GM23338 (cell line): ENCODE data around the gene UBC. TPM values are rescaled to one million over a fixed set of nuclear protein-coding genes. Genes with fewer than 3 reads are reported as not detected.

Experiments used
- ATAC-seq: fragments of 200-7000 bp; cut with Tn5 transposase; 3 replicates; pipeline ENCODE4 v1.9.1; 2020
- DNase-seq: peaks from one replicate; pipeline ENCODE4 v3.0.0-alpha.2; 2015; ENCODE audit warnings: low spot score
- H2AFZ ChIP-seq: fragments of 200-600 bp; sonication (generic); 2 replicates; pipeline ENCODE4 v1.8.0; 2016; ENCODE audit warnings: antibody characterized with exemption, mild to moderate bottlenecking, moderate library complexity
- H3F3A ChIP-seq: fragments of 200-600 bp; sonication (generic); replicated peaks from 2 replicates; pipeline ENCODE4 v1.8.0; 2017; ENCODE audit warnings: antibody characterized with exemption, mixed run types, low read depth
- H3K27ac ChIP-seq: fragments of 200-600 bp; sonication (generic); 2 replicates; pipeline ENCODE4 v1.6.1; 2016; ENCODE audit warnings: low read depth
- H3K27me3 ChIP-seq: fragments of 200-600 bp; sonication (generic); 2 replicates; pipeline ENCODE4 v1.8.0; 2016; ENCODE audit warnings: mild to moderate bottlenecking, mixed run types, moderate library complexity; ENCODE audit not compliant: insufficient read depth
- H3K36me3 ChIP-seq: fragments of 200-600 bp; sonication (generic); 2 replicates; pipeline ENCODE4 v1.8.0; 2016; ENCODE audit warnings: mild to moderate bottlenecking; ENCODE audit not compliant: insufficient read depth
- H3K4me1 ChIP-seq: fragments of 200-600 bp; sonication (generic); 2 replicates; pipeline ENCODE4 v1.8.0; 2016; ENCODE audit warnings: mild to moderate bottlenecking, moderate library complexity; ENCODE audit not compliant: insufficient read depth
- H3K4me2 ChIP-seq: fragments of 200-600 bp; sonication (generic); 2 replicates; pipeline ENCODE4 v1.7.1; 2017; ENCODE audit warnings: mixed run types
- H3K4me3 ChIP-seq: fragments of 200-600 bp; sonication (generic); 2 replicates; pipeline ENCODE4 v1.6.1; 2016; ENCODE audit warnings: mixed run types
- H3K79me2 ChIP-seq: fragments of 200-600 bp; sonication (generic); replicated peaks from 2 replicates; pipeline ENCODE4 v1.8.0; 2017; ENCODE audit warnings: mild to moderate bottlenecking; ENCODE audit not compliant: insufficient read depth
- H3K9me2 ChIP-seq: fragments of 200-600 bp; sonication (generic); 2 replicates; pipeline ENCODE4 v1.8.0; 2017; ENCODE audit not compliant: insufficient read depth
- H4K20me1 ChIP-seq: fragments of 200-600 bp; sonication (generic); replicated peaks from 2 replicates; pipeline ENCODE4 v1.8.0; 2017; ENCODE audit warnings: mild to moderate bottlenecking; ENCODE audit not compliant: insufficient read depth
- H3K27ac Mint-ChIP-seq: 2 replicates; pipeline ENCODE4 v1.8.0; 2020; ENCODE audit warnings: inconsistent platforms, mild to moderate bottlenecking, moderate library complexity, mixed read lengths
- H3K27me3 Mint-ChIP-seq: 3 replicates; pipeline ENCODE4 v1.8.0; 2022; ENCODE audit warnings: low read depth, mild to moderate bottlenecking, moderate library complexity, mixed read lengths, inconsistent platforms; ENCODE audit not compliant: insufficient read depth, poor library complexity
- H3K36me3 Mint-ChIP-seq: 3 replicates; pipeline ENCODE4 v1.8.0; 2021; ENCODE audit warnings: low read depth, mild to moderate bottlenecking, inconsistent platforms, moderate library complexity, mixed read lengths
- H3K4me1 Mint-ChIP-seq: 3 replicates; pipeline ENCODE4 v1.8.0; 2020; ENCODE audit warnings: mild to moderate bottlenecking, inconsistent platforms, mixed read lengths
- H3K4me3 Mint-ChIP-seq: 3 replicates; pipeline ENCODE4 v1.8.0; 2021; ENCODE audit warnings: moderate library complexity, mild to moderate bottlenecking, inconsistent platforms, mixed read lengths
- H3K9me3 Mint-ChIP-seq: 3 replicates; pipeline ENCODE4 v1.8.0; 2020; ENCODE audit warnings: moderate library complexity, mild to moderate bottlenecking, inconsistent platforms, mixed read lengths
- CREB1 ChIP-seq: fragments of 250-450 bp; sonication (Bioruptor Pico); IDR thresholded peaks from 2 replicates; pipeline ENCODE4 v1.5.0; 2020; ENCODE audit warnings: low read depth, mild to moderate bottlenecking, moderate library complexity
- CTCF ChIP-seq, 2 experiments: fragments of 200-600 bp in 1 of 2; sonication (generic) in 1 of 2; conservative IDR thresholded peaks; 2 replicates each; pipeline versions ENCODE4 v1.5.1 to v1.6.1; 2016 to 2017; ENCODE audit warnings: antibody characterized with exemption in 2 of 2, low read depth in 2 of 2, mild to moderate bottlenecking in 2 of 2, moderate library complexity in 1 of 2
- EZH2 ChIP-seq: fragments of 200-600 bp; sonication (generic); IDR thresholded peaks from one replicate; pipeline ENCODE4 v1.8.0; 2017; ENCODE audit warnings: antibody characterized with exemption, mild to moderate bottlenecking, low read depth; ENCODE audit not compliant: unreplicated experiment
- JUNB ChIP-seq: IDR thresholded peaks from one replicate; pipeline ENCODE4 v1.6.1; 2016; ENCODE audit warnings: antibody characterized with exemption; ENCODE audit not compliant: unreplicated experiment
- NANOG ChIP-seq: IDR thresholded peaks from 2 replicates; pipeline ENCODE4 v1.6.1; 2016; ENCODE audit warnings: antibody characterized with exemption, borderline replicate concordance
- POLR2AphosphoS5 ChIP-seq: IDR thresholded peaks from 2 replicates; pipeline ENCODE4 v1.6.1; 2016; ENCODE audit warnings: antibody characterized with exemption, low read depth
- polyA plus RNA-seq: library from polyadenylated mRNA; unstranded; fragments of >200 nt; fragmentation: Nextera tagmentation; extraction: Ambion mirVana; gene quantifications from 2 replicates; pipeline ENCODE4 v1.2.1, GENCODE V29; 2016
- total RNA-seq: library from RNA; depleted of rRNA; stranded (reverse); fragments of >200 nt; shearing (Covaris generic); gene quantifications from 2 replicates; pipeline ENCODE4 v1.2.3, GENCODE V29; 2014
- TF ChIP-seq, protein P1 (sequence below): IDR thresholded peaks from one replicate; pipeline ENCODE4 v1.6.1; 2018; ENCODE audit warnings: antibody characterized with exemption; ENCODE audit not compliant: unreplicated experiment
- TF ChIP-seq, protein P2 (sequence below): fragments of 250-450 bp; sonication (Bioruptor Pico); IDR thresholded peaks from 2 replicates; pipeline ENCODE4 v1.5.0; 2020; ENCODE audit warnings: mild to moderate bottlenecking, moderate library complexity

UBC gene
- total and polyA plus RNA-seq, 2 experiments from 2014 or later = 511 to 665 TPM

GRCh38 chr12:124904306-124905098 lies 9.9 kb downstream of the UBC start (continued):
- TF ChIP-seq CTCF (conservative IDR thresholded peaks at IDR 0.05; ENCODE audit: low read depth in 2 of 2) (no peak), POLR2AphosphoS5 (no peak), NANOG (no peak), CREB1 (no peak)
- TF ChIP-seq, protein P1, sequence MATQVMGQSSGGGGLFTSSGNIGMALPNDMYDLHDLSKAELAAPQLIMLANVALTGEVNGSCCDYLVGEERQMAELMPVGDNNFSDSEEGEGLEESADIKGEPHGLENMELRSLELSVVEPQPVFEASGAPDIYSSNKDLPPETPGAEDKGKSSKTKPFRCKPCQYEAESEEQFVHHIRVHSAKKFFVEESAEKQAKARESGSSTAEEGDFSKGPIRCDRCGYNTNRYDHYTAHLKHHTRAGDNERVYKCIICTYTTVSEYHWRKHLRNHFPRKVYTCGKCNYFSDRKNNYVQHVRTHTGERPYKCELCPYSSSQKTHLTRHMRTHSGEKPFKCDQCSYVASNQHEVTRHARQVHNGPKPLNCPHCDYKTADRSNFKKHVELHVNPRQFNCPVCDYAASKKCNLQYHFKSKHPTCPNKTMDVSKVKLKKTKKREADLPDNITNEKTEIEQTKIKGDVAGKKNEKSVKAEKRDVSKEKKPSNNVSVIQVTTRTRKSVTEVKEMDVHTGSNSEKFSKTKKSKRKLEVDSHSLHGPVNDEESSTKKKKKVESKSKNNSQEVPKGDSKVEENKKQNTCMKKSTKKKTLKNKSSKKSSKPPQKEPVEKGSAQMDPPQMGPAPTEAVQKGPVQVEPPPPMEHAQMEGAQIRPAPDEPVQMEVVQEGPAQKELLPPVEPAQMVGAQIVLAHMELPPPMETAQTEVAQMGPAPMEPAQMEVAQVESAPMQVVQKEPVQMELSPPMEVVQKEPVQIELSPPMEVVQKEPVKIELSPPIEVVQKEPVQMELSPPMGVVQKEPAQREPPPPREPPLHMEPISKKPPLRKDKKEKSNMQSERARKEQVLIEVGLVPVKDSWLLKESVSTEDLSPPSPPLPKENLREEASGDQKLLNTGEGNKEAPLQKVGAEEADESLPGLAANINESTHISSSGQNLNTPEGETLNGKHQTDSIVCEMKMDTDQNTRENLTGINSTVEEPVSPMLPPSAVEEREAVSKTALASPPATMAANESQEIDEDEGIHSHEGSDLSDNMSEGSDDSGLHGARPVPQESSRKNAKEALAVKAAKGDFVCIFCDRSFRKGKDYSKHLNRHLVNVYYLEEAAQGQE = no peak

DNA sequence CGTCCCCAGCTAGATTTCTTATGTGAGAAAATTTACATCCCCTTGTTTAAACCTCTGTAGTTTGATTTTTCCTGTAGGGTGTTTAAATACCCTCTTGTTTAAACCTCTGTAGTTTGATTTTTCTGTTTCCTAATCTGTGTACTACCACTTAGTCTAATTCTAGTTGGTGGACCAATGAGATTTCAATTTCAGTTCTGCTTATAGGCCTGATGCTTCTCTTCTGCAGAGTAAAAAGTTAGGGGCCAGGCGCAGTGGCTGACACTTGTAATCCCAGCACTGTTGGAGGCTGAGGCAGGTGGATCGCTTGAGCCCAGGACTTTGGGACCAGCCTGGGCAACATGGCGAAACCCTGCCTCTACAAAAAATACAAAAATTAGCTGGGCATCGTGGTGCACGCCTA lies 11.5 kb downstream of the UBC start:
- Mint-ChIP-seq H3K36me3 (no peaks in the 10 kb centered on the region), H3K27me3 (peaks cover 7% of the 10 kb centered on the region), H3K9me3 (no peaks in the 10 kb centered on the region), H3K27ac (no peak overlapping the region), H3K4me3 (no peak overlapping the region), H3K4me1 (peaks cover 17% of the 10 kb centered on the region)
- no peaks in the 10 kb centered on the region for H3K9me2 ChIP-seq
- H3K4me1 ChIP-seq = no peaks in the 10 kb centered on the region
- no peak overlapping the region for H2AFZ ChIP-seq
- H3F3A ChIP-seq = peaks cover 2% of the 10 kb centered on the region; the same call in 1 of the 2 replicates
- DNase-seq = no peak
- H3K4me2 ChIP-seq = no peak overlapping the region
- no peaks in the 10 kb centered on the region for H3K79me2 ChIP-seq
- H3K4me3 ChIP-seq = no peak overlapping the region
- ATAC-seq = no peak
- no peaks in the 10 kb centered on the region for H3K36me3 ChIP-seq
- no peak overlapping the region for H3K27ac ChIP-seq
- H3K27me3 ChIP-seq = no peaks in the 10 kb centered on the region
- no peaks in the 10 kb centered on the region for H4K20me1 ChIP-seq
- TF ChIP-seq CREB1 = no peak
- TF ChIP-seq, protein P2, sequence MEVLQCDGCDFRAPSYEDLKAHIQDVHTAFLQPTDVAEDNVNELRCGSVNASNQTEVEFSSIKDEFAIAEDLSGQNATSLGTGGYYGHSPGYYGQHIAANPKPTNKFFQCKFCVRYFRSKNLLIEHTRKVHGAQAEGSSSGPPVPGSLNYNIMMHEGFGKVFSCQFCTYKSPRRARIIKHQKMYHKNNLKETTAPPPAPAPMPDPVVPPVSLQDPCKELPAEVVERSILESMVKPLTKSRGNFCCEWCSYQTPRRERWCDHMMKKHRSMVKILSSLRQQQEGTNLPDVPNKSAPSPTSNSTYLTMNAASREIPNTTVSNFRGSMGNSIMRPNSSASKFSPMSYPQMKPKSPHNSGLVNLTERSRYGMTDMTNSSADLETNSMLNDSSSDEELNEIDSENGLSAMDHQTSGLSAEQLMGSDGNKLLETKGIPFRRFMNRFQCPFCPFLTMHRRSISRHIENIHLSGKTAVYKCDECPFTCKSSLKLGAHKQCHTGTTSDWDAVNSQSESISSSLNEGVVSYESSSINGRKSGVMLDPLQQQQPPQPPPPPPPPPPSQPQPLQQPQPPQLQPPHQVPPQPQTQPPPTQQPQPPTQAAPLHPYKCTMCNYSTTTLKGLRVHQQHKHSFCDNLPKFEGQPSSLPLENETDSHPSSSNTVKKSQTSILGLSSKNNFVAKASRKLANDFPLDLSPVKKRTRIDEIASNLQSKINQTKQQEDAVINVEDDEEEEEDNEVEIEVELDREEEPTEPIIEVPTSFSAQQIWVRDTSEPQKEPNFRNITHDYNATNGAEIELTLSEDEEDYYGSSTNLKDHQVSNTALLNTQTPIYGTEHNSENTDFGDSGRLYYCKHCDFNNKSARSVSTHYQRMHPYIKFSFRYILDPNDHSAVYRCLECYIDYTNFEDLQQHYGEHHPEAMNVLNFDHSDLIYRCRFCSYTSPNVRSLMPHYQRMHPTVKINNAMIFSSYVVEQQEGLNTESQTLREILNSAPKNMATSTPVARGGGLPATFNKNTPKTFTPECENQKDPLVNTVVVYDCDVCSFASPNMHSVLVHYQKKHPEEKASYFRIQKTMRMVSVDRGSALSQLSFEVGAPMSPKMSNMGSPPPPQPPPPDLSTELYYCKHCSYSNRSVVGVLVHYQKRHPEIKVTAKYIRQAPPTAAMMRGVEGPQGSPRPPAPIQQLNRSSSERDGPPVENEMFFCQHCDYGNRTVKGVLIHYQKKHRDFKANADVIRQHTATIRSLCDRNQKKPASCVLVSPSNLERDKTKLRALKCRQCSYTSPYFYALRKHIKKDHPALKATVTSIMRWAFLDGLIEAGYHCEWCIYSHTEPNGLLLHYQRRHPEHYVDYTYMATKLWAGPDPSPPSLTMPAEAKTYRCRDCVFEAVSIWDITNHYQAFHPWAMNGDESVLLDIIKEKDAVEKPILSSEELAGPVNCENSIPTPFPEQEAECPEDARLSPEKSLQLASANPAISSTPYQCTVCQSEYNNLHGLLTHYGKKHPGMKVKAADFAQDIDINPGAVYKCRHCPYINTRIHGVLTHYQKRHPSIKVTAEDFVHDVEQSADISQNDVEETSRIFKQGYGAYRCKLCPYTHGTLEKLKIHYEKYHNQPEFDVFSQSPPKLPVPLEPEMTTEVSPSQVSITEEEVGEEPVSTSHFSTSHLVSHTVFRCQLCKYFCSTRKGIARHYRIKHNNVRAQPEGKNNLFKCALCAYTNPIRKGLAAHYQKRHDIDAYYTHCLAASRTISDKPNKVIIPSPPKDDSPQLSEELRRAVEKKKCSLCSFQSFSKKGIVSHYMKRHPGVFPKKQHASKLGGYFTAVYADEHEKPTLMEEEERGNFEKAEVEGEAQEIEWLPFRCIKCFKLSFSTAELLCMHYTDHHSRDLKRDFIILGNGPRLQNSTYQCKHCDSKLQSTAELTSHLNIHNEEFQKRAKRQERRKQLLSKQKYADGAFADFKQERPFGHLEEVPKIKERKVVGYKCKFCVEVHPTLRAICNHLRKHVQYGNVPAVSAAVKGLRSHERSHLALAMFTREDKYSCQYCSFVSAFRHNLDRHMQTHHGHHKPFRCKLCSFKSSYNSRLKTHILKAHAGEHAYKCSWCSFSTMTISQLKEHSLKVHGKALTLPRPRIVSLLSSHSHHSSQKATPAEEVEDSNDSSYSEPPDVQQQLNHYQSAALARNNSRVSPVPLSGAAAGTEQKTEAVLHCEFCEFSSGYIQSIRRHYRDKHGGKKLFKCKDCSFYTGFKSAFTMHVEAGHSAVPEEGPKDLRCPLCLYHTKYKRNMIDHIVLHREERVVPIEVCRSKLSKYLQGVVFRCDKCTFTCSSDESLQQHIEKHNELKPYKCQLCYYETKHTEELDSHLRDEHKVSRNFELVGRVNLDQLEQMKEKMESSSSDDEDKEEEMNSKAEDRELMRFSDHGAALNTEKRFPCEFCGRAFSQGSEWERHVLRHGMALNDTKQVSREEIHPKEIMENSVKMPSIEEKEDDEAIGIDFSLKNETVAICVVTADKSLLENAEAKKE (CRISPR knock-in tag) = no peak
- TF ChIP-seq POLR2AphosphoS5 = no peak
- TF ChIP-seq EZH2 = no peak
- TF ChIP-seq, protein P1 = no peak
- TF ChIP-seq JUNB = no peak
